ENCODE data around the gene MIP.
"Not testable (repeated sequence)": the region's sequence is repeated elsewhere in the genome, so short reads cannot be mapped to it uniquely, and the experiment has no call there.

MIP gene

DNA sequence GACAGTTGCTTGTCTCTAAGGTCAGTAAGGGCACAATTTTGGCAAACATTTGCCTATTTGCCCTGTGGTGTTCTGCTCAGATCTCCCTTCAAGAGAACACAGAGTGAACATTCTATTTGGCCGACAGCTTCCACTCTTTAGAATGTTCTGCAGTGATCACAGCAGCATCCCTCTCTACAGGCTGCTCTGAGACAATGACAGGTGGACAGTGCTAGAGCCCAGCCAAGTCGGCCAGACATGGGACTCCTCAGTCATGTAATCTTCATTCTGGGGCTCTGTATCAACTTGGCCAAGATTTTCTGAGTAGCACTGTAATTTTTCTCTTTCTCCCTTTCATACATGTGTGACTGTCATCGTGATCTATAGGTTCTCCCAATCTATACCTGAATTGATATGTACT, 40.1 kb downstream of the MIP start:
- POLR2A ChIA-PET = no interaction called here
- CTCF ChIA-PET = no interaction called here
- DNase-seq (ENCODE audit: low read depth, low spot score) = no peak
- no peak overlapping the region for H3K4me3 ChIP-seq (ENCODE audit: low read depth, low read length)
- TF ChIP-seq, protein P1, sequence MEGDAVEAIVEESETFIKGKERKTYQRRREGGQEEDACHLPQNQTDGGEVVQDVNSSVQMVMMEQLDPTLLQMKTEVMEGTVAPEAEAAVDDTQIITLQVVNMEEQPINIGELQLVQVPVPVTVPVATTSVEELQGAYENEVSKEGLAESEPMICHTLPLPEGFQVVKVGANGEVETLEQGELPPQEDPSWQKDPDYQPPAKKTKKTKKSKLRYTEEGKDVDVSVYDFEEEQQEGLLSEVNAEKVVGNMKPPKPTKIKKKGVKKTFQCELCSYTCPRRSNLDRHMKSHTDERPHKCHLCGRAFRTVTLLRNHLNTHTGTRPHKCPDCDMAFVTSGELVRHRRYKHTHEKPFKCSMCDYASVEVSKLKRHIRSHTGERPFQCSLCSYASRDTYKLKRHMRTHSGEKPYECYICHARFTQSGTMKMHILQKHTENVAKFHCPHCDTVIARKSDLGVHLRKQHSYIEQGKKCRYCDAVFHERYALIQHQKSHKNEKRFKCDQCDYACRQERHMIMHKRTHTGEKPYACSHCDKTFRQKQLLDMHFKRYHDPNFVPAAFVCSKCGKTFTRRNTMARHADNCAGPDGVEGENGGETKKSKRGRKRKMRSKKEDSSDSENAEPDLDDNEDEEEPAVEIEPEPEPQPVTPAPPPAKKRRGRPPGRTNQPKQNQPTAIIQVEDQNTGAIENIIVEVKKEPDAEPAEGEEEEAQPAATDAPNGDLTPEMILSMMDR (IDR thresholded peaks at IDR 0.05; ENCODE audit: insufficient read depth, low read length, missing control alignments) = no peak

DNA sequence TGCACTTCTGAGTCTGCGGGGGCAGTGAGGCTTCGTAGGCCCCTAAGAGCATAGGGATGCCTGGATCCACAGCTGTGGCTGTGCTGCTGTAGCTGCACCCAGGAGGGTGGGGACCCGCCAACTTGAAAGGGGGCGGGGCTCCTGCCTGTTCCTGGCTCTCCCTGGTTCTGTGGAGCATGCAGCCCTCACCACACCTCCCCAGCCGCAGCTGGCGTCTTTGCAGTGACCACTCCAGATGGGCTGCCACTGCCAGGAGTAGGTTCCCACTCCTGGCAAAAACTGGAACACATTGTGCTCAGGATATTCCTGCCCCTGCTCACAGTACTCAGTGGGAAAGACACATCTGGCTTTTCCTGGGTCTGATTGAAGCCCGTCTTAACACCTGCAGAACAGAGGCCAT, 41.1 kb downstream of the MIP start:
- CTCF ChIA-PET = no interaction called here
- TF ChIP-seq, protein P1 (IDR thresholded peaks at IDR 0.05; ENCODE audit: insufficient read depth, low read length, missing control alignments) = no peak
- no peak for DNase-seq (ENCODE audit: low read depth, low spot score)
- no peak overlapping the region for H3K4me3 ChIP-seq (ENCODE audit: low read depth, low read length)
- POLR2A ChIA-PET = no interaction called here

DNA sequence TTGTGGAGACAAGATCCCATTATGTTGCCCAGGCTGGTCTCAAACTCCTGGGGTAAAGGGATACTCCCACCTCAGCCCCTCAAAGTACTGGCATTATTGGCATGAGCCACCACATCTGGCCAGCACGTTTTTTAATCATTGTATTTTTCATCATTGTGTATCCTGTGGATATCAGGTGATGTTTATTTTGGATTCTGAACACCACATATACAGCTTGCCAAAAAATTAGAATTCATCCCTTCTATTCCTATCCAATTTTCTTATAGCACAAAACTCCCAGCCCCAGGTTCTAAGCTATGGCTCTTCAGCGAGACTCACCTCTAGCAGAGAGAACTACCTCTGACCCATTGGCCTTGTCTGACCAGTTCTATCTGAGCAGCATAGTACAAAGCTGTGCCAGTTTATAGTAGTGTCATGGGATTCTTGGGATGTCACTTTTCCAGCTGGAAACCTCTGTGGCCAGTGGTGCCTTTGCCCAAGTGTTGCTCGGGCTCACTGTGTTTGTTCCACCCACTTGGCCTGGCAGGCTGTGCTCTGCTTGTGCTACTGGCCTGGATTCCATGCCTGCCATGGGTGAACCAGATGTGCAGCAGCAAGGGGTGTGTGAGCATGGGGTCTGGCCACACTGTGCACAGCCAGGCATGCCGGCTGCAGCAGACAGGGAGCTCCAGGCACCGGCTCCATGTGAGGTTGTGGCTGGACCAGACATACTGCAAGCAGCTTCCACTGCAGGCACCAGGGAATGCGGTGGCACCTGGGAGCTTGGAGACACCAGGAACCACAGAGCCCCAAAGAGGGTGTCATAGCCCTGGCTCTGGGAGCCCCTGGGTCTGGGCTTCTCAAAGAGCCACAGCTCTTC, 42.4 kb downstream of the MIP start:
- TF ChIP-seq, protein P1 (IDR thresholded peaks at IDR 0.05; ENCODE audit: insufficient read depth, low read length, missing control alignments) = no peak
- no peak for DNase-seq (ENCODE audit: low read depth, low spot score)
- CTCF ChIA-PET = interaction anchor here (0.6 kb wide), 1 partner anchor 137 kb away, joined by 3 read pairs; no protein-coding TSS in a partner anchor
- no peak overlapping the region for H3K4me3 ChIP-seq (ENCODE audit: low read depth, low read length)
- POLR2A ChIA-PET = no interaction called here

DNA sequence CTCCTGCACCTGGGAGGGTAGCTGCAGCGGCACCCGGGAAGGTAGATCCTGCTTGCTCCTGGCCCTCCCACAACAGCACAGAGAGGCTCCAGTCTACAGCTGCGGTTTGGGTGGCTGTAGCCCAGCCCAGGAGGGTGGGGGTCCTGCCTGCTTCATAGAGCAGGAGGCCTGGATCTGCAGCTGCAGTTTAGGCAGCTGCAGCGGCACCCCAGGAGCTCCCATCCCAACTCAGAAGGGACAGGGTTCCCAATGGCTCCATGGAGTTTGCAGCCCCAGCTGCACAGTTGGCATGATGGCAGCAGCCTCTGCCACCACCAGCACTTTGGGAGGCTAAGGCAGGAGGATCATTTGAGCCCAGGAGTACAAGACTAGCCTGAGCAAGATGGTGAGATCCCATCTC, 43.7 kb downstream of the MIP start:
- ChIA-PET POLR2A (no interaction called here), CTCF (interaction anchor here (1.2 to 1.6 kb wide), 2 partner anchors 24 to 53 kb away, joined by 4 read pairs; no protein-coding TSS in a partner anchor)
- no peak overlapping the region for H3K4me3 ChIP-seq (ENCODE audit: low read depth, low read length)
- TF ChIP-seq, protein P1 (IDR thresholded peaks at IDR 0.05; ENCODE audit: insufficient read depth, low read length, missing control alignments) = no peak
- DNase-seq (ENCODE audit: low read depth, low spot score) = no peak

DNA sequence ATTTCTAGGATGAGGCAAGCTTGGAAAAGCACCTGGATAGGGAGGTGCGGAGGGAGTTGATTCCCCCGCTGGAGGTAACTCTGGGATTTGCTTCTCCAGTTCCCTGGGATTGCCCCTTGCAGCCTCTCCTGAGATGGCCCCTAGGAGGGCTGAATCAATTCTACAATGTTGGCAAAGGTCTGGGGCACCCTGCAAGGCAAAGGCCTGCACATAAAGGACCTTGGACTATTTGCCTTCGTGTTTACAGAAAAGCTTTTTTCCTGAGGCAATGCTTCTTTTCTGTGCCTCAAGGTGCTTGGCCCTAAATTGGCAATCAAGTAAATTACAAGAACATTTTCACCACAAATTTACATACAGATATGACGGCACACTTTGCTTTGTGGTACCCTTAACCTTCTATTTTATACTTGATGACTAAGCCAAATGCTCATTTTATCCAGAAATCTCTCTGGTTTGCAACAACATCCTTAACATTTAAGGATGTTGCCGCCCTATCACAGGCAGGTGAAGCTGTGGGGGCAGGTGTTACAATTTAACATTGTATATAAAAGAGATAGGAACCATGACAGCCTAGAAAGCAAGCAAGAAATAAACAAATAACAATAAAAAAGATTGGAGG, 45.5 kb downstream of the MIP start:
- no peak overlapping the region for H3K4me3 ChIP-seq (ENCODE audit: low read depth, low read length)
- DNase-seq (ENCODE audit: low read depth, low spot score) = no peak
- CTCF ChIA-PET = no interaction called here
- POLR2A ChIA-PET = no interaction called here
- TF ChIP-seq, protein P1 (IDR thresholded peaks at IDR 0.05; ENCODE audit: insufficient read depth, low read length, missing control alignments) = no peak

DNA sequence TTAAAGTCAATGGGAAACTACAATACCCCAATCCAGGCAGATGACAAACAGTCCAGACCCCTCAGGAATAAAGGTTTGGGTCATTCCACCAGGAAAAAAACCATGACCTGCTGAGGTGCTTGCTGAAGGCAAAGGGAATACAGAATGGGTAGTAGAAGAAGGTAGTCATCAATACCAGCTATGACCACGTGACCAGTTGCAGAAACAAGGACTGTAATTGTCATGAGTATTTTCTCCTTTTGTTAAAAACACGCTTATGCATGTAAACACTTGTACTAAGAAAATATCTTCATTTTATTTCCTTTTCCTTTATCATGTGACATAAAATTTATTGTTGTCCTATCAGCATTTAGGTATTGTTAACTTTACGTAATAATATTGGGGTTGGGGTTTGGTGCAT, 50.2 kb downstream of the MIP start:
- DNase-seq (ENCODE audit: low read depth, low spot score); CTCF ChIA-PET; POLR2A ChIA-PET; H3K4me3 ChIP-seq (ENCODE audit: low read depth, low read length): not testable (repeated sequence)

DNA sequence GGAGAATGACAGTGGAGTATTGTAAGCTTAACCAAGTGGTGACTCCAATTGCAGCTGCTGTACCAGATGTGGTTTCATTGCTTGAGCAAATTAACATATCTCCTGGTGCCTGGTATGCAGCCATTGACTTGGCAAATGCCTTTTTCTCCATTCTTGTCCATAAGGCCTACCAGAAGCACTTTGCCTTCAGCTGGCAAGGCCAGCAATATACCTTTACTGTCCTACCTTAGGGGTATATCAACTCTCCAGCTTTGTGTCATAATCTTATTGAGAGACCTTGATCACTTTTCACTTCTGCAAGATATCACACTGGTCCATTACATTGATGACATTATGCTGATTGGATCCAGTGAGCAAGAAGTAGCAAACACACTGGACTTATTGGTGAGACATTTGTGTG, 52.8 kb downstream of the MIP start:
- CTCF ChIA-PET; DNase-seq (ENCODE audit: low read depth, low spot score); H3K4me3 ChIP-seq (ENCODE audit: low read depth, low read length); POLR2A ChIA-PET: not testable (repeated sequence)

DNA sequence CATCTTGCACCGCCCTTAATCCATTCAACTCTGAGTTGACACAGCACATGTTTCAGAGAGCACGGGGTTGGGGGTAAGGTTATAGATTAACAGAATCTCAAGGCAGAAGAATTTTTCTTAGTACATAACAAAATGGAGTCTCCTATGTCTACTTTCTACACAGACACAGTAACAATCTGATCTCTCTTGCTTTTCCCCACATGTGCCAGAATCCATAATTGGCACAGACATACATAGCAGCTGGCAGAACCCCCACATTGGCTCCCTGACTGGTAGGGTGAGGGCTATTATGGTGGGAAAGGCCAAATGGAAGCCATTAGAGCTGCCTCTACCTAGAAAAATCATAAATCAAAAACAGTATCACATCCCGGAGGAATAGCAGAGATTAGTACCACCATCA, 53.3 kb downstream of the MIP start:
- CTCF ChIA-PET; POLR2A ChIA-PET; H3K4me3 ChIP-seq (ENCODE audit: low read depth, low read length); DNase-seq (ENCODE audit: low read depth, low spot score): not testable (repeated sequence)
